Measurements from ENCODE around the gene ELOVL2.
A peak's percentile ranks its signal among the peaks of the same experiment; 100 is the strongest.

The ELOVL2 gene

GRCh38 chr6:11056871-11057270, 12.8 kb upstream of the ELOVL2 start:
- Histone ChIP-seq H3K27me3 (replicated peaks; ENCODE audit: control insufficient read depth, insufficient read depth, low read length) (no peaks in the 10 kb centered on the region), H3K36me3 (ENCODE audit: control insufficient read depth, insufficient read depth, low read length, severe bottlenecking) (no peaks in the 10 kb centered on the region), H3K4me3 (ENCODE audit: low read length) (no peak overlapping the region), H3K4me1 (ENCODE audit: control insufficient read depth, insufficient read depth, low read length) (peaks cover 6% of the 10 kb centered on the region), H3K9me3 (ENCODE audit: control insufficient read depth, low read length) (no peaks in the 10 kb centered on the region), H3K9ac (ENCODE audit: low read length) (no peak overlapping the region)
- DNase-seq (ENCODE audit: low read depth): no peak

- H3K9me3 ChIP-seq (ENCODE audit: control insufficient read depth, low read length): no peaks in the 10 kb centered on the region
- peaks cover 6% of the 10 kb centered on the region for H3K4me1 ChIP-seq (ENCODE audit: control insufficient read depth, insufficient read depth, low read length)
- no peaks in the 10 kb centered on the region for H3K27me3 ChIP-seq (replicated peaks; ENCODE audit: control insufficient read depth, insufficient read depth, low read length)
- no peaks in the 10 kb centered on the region for H3K36me3 ChIP-seq (ENCODE audit: control insufficient read depth, insufficient read depth, low read length, severe bottlenecking)
- DNase-seq (ENCODE audit: low read depth): no peak
- H3K9ac ChIP-seq (ENCODE audit: low read length): no peak overlapping the region
- no peak overlapping the region for H3K4me3 ChIP-seq (ENCODE audit: low read length)
Observed at GRCh38 chr6:11055127-11055627, 11.1 kb upstream of the ELOVL2 start.

- DNase-seq (ENCODE audit: low read depth): no peak
- H3K4me1 ChIP-seq (ENCODE audit: control insufficient read depth, insufficient read depth, low read length): peaks cover 6% of the 10 kb centered on the region
- H3K4me3 ChIP-seq (ENCODE audit: low read length): no peak overlapping the region
- no peaks in the 10 kb centered on the region for H3K9me3 ChIP-seq (ENCODE audit: control insufficient read depth, low read length)
- no peaks in the 10 kb centered on the region for H3K36me3 ChIP-seq (ENCODE audit: control insufficient read depth, insufficient read depth, low read length, severe bottlenecking)
- no peak overlapping the region for H3K9ac ChIP-seq (ENCODE audit: low read length)
- H3K27me3 ChIP-seq (replicated peaks; ENCODE audit: control insufficient read depth, insufficient read depth, low read length): no peaks in the 10 kb centered on the region
Observed at GRCh38 chr6:11054722-11055121, 10.6 kb upstream of the ELOVL2 start.

DNA sequence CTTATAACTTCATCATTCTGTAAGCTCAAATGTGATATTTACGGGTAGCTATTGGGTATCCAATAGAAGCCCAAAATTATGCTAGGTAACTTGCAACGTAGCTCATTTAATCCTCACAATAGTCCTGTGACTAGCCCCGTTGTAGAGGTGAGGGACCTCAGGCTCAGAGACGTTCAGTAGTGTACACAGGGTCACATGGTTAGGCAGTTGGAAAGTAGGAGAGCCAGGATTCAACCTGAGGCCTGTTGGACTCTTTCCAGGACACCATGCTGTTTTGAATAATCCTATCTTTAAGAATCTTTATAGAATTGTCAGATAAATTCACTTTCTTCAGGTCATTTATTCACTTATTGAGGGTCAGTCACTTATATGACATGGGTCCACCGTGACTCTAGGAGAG, 9.2 kb upstream of the ELOVL2 start:
- DNase-seq (ENCODE audit: low read depth): no peak
- peaks cover 6% of the 10 kb centered on the region for H3K4me1 ChIP-seq (ENCODE audit: control insufficient read depth, insufficient read depth, low read length)
- no peaks in the 10 kb centered on the region for H3K27me3 ChIP-seq (replicated peaks; ENCODE audit: control insufficient read depth, insufficient read depth, low read length)
- no peak overlapping the region for H3K4me3 ChIP-seq (ENCODE audit: low read length)
- H3K9ac ChIP-seq (ENCODE audit: low read length): no peak overlapping the region
- no peaks in the 10 kb centered on the region for H3K36me3 ChIP-seq (ENCODE audit: control insufficient read depth, insufficient read depth, low read length, severe bottlenecking)
- no peaks in the 10 kb centered on the region for H3K9me3 ChIP-seq (ENCODE audit: control insufficient read depth, low read length)

- DNase-seq (ENCODE audit: low read depth): peak; percentile 11
- Histone ChIP-seq H3K36me3 (ENCODE audit: control insufficient read depth, insufficient read depth, low read length, severe bottlenecking) (no peaks in the 10 kb centered on the region), H3K27me3 (replicated peaks; ENCODE audit: control insufficient read depth, insufficient read depth, low read length) (peaks cover 10% of the 10 kb centered on the region), H3K4me1 (ENCODE audit: control insufficient read depth, insufficient read depth, low read length) (peaks cover 6% of the 10 kb centered on the region), H3K4me3 (ENCODE audit: low read length) (no peak overlapping the region), H3K9me3 (ENCODE audit: control insufficient read depth, low read length) (no peaks in the 10 kb centered on the region), H3K9ac (ENCODE audit: low read length) (no peak overlapping the region)
Observed at GRCh38 chr6:11050731-11051130, 6.6 kb upstream of the ELOVL2 start.

- no peak overlapping the region for H3K9ac ChIP-seq (ENCODE audit: low read length)
- H3K27me3 ChIP-seq (replicated peaks; ENCODE audit: control insufficient read depth, insufficient read depth, low read length): peaks cover 13% of the 10 kb centered on the region
- DNase-seq (ENCODE audit: low read depth): no peak
- H3K4me1 ChIP-seq (ENCODE audit: control insufficient read depth, insufficient read depth, low read length): no peaks in the 10 kb centered on the region
- no peaks in the 10 kb centered on the region for H3K36me3 ChIP-seq (ENCODE audit: control insufficient read depth, insufficient read depth, low read length, severe bottlenecking)
- H3K4me3 ChIP-seq (ENCODE audit: low read length): peak overlapping the region; percentile 75
- H3K9me3 ChIP-seq (ENCODE audit: control insufficient read depth, low read length): no peaks in the 10 kb centered on the region
Observed at GRCh38 chr6:11044712-11045167, 635 bp upstream of the ELOVL2 start.

DNA sequence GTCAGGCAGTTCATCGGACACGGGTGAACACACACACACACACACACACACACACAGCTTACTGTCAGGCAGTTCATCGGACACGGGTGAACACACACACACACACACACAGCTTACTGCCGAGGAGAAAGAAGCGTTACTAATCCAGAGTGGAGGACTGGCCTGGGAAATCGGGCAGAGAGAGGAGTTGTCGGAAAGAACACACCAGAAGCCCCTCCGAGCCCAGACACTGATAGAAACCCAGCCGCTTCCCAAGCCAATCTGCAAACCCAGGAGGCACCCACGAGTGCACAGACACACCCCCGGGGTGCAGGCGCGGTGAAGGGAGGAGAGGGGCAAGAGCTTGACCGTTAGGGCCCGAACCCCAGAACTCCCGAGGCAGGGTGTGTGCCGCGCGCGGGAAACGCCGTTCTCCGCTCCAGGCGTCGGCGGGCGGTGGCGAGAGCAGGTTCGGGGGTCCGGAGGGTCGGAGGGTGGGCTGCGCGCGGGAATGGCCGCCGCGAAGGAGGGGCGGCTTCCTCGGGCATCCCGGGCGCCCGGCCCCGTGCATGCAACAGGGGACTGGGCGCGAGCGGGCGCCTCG, 636 bp downstream of the ELOVL2 start:
- peaks cover 13% of the 10 kb centered on the region for H3K27me3 ChIP-seq (replicated peaks; ENCODE audit: control insufficient read depth, insufficient read depth, low read length)
- H3K4me1 ChIP-seq (ENCODE audit: control insufficient read depth, insufficient read depth, low read length): no peaks in the 10 kb centered on the region
- H3K36me3 ChIP-seq (ENCODE audit: control insufficient read depth, insufficient read depth, low read length, severe bottlenecking): no peaks in the 10 kb centered on the region
- no peak for DNase-seq (ENCODE audit: low read depth)
- H3K9ac ChIP-seq (ENCODE audit: low read length): no peak overlapping the region
- H3K4me3 ChIP-seq (ENCODE audit: low read length): peak overlapping the region; percentile 65
- no peaks in the 10 kb centered on the region for H3K9me3 ChIP-seq (ENCODE audit: control insufficient read depth, low read length)

GRCh38 chr6:11042750-11043377, 1.2 kb downstream of the ELOVL2 start:
- peaks cover 13% of the 10 kb centered on the region for H3K27me3 ChIP-seq (replicated peaks; ENCODE audit: control insufficient read depth, insufficient read depth, low read length)
- H3K4me3 ChIP-seq (ENCODE audit: low read length): peak overlapping the region; percentile 65
- no peak overlapping the region for H3K9ac ChIP-seq (ENCODE audit: low read length)
- no peaks in the 10 kb centered on the region for H3K36me3 ChIP-seq (ENCODE audit: control insufficient read depth, insufficient read depth, low read length, severe bottlenecking)
- H3K4me1 ChIP-seq (ENCODE audit: control insufficient read depth, insufficient read depth, low read length): no peaks in the 10 kb centered on the region
- peak; percentile 18 for DNase-seq (ENCODE audit: low read depth)
- no peaks in the 10 kb centered on the region for H3K9me3 ChIP-seq (ENCODE audit: control insufficient read depth, low read length)

GRCh38 chr6:11042025-11042749, 1.9 kb downstream of the ELOVL2 start:
- no peaks in the 10 kb centered on the region for H3K4me1 ChIP-seq (ENCODE audit: control insufficient read depth, insufficient read depth, low read length)
- no peak overlapping the region for H3K4me3 ChIP-seq (ENCODE audit: low read length)
- no peak overlapping the region for H3K9ac ChIP-seq (ENCODE audit: low read length)
- H3K9me3 ChIP-seq (ENCODE audit: control insufficient read depth, low read length): no peaks in the 10 kb centered on the region
- no peaks in the 10 kb centered on the region for H3K36me3 ChIP-seq (ENCODE audit: control insufficient read depth, insufficient read depth, low read length, severe bottlenecking)
- no peak for DNase-seq (ENCODE audit: low read depth)
- peaks cover 13% of the 10 kb centered on the region for H3K27me3 ChIP-seq (replicated peaks; ENCODE audit: control insufficient read depth, insufficient read depth, low read length)

GRCh38 chr6:11040134-11040533, 4.0 kb downstream of the ELOVL2 start:
- no peak overlapping the region for H3K4me3 ChIP-seq (ENCODE audit: low read length)
- no peaks in the 10 kb centered on the region for H3K36me3 ChIP-seq (ENCODE audit: control insufficient read depth, insufficient read depth, low read length, severe bottlenecking)
- no peaks in the 10 kb centered on the region for H3K4me1 ChIP-seq (ENCODE audit: control insufficient read depth, insufficient read depth, low read length)
- no peak for DNase-seq (ENCODE audit: low read depth)
- H3K9ac ChIP-seq (ENCODE audit: low read length): no peak overlapping the region
- no peaks in the 10 kb centered on the region for H3K9me3 ChIP-seq (ENCODE audit: control insufficient read depth, low read length)
- H3K27me3 ChIP-seq (replicated peaks; ENCODE audit: control insufficient read depth, insufficient read depth, low read length): peaks cover 3% of the 10 kb centered on the region

DNA sequence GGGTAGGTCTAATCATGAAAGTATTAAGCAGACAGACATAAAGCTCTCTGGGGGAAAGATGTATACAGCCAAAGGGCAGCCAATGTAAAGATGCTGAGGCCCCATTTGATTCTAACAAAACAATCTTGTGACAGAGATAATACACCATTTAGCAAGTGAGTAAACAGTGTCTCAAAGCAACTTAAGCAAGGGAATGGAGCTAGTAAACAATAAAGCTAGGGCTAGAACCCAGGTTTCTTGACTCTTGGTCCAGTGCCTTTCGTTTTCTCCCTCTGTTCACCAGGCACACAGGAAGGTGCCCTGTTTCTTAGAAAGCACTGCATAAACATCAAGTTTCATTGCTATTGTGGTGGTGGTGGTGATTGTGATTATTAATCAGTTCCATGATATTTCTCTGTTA, 5.1 kb downstream of the ELOVL2 start:
- Histone ChIP-seq H3K27me3 (replicated peaks; ENCODE audit: control insufficient read depth, insufficient read depth, low read length) (no peaks in the 10 kb centered on the region), H3K36me3 (ENCODE audit: control insufficient read depth, insufficient read depth, low read length, severe bottlenecking) (no peaks in the 10 kb centered on the region), H3K9ac (ENCODE audit: low read length) (no peak overlapping the region), H3K4me3 (ENCODE audit: low read length) (no peak overlapping the region), H3K4me1 (ENCODE audit: control insufficient read depth, insufficient read depth, low read length) (peaks cover 2% of the 10 kb centered on the region), H3K9me3 (ENCODE audit: control insufficient read depth, low read length) (no peaks in the 10 kb centered on the region)
- DNase-seq (ENCODE audit: low read depth): no peak

Data from adipocyte (in vitro differentiated cells).